Measurements from ENCODE around the gene ZFYVE28. TPM values are rescaled to one million over a fixed set of nuclear protein-coding genes. Genes with fewer than 3 reads are reported as not detected.

The ZFYVE28 gene
- total and polyA plus RNA-seq, 2 of the 8 experiments (the other 6 are each of a cell fraction or from before 2014, with no cell fraction given), result 1.7 to 4.9 TPM

- Histone ChIP-seq H3K23me2 (ENCODE audit: low read depth, low read length) (no peaks in the 10 kb centered on the region), H3K27ac (ENCODE audit: low read depth, low read length) (no peak overlapping the region), H2BK5ac (ENCODE audit: low read depth, low read length) (0 out of 2 replicates have a peak overlapping the region, but pooled peaks have one; percentile 72), H2BK12ac (ENCODE audit: low read depth, low read length) (no peak overlapping the region; the same call in 1 of the 2 replicates), H3K14ac (ENCODE audit: insufficient read length) (no peak overlapping the region), H4K5ac (ENCODE audit: insufficient read length, low read depth, low read length) (no peak overlapping the region), H3K9me3 (ENCODE audit: insufficient read depth in 2 of 2, low read depth in 1 of 2, low read length in 1 of 2) (no peaks in the 10 kb centered on the region), H2AFZ (ENCODE audit: low read length) (no peak overlapping the region), H3K4me3 (ENCODE audit: extremely low read depth in 1 of 4, insufficient read depth in 2 of 4, low read depth in 3 of 4, low read length in 4 of 4) (no peak overlapping the region), H3K79me2 (ENCODE audit: control insufficient read depth in 1 of 2, insufficient read depth in 2 of 2, low read length in 2 of 2) (no peaks in the 10 kb centered on the region), H3K18ac (ENCODE audit: extremely low read depth, low read length) (no peak overlapping the region; the same call in 1 of the 2 replicates), H4K8ac (ENCODE audit: extremely low read depth, insufficient read depth, low read length) (no peak overlapping the region), H2BK15ac (ENCODE audit: low read length) (no peak overlapping the region), H3K4me1 (replicated peaks in 1 of 4; ENCODE audit: control insufficient read depth in 3 of 4, insufficient read depth in 4 of 4, low read length in 3 of 4) (no peaks in the 10 kb centered on the region; a peak in 1 of 7 replicates), H2BK120ac (replicated peaks; ENCODE audit: low read depth, low read length) (no peak overlapping the region), H3K4ac (replicated peaks; ENCODE audit: insufficient read length, low read depth, low read length) (no peak overlapping the region), H3K4me2 (ENCODE audit: insufficient read depth in 1 of 2, low read depth in 2 of 2, low read length in 2 of 2) (no peak overlapping the region; a peak in 1 of 4 replicates), H3K36me3 (ENCODE audit: control insufficient read depth in 2 of 4, insufficient read depth in 4 of 4, low read length in 3 of 4) (no peaks in the 10 kb centered on the region), H2AK5ac (ENCODE audit: low read depth, low read length) (no peak overlapping the region), H2BK20ac (ENCODE audit: low read length) (no peak overlapping the region), H3K27me3 (replicated peaks in 1 of 4; ENCODE audit: control insufficient read depth in 3 of 4, extremely low read depth in 1 of 4, insufficient read depth in 3 of 4, low read length in 3 of 4) (no peaks in the 10 kb centered on the region), H4K91ac (replicated peaks; ENCODE audit: insufficient read length, low read length) (no peak overlapping the region), H3K79me1 (ENCODE audit: low read depth, low read length) (no peaks in the 10 kb centered on the region; the same call in 1 of the 2 replicates), H3K9ac (replicated peaks in 1 of 4; ENCODE audit: extremely low read depth in 1 of 4, low read depth in 3 of 4, low read length in 3 of 4) (no peak overlapping the region), H3K56ac (replicated peaks; ENCODE audit: insufficient read length, low read depth, low read length) (no peak overlapping the region), H4K20me1 (replicated peaks in 1 of 2; ENCODE audit: control insufficient read depth in 1 of 2, insufficient read depth in 2 of 2, low read length in 2 of 2) (no peaks in the 10 kb centered on the region), H3K23ac (ENCODE audit: insufficient read length) (no peak overlapping the region)
- DNase-seq (ENCODE audit: low read depth in 1 of 2, low spot score in 2 of 2) (peak in 1 of 2 experiments; percentile 44), FAIRE-seq (no peak)
- ChIA-PET POLR2A (ENCODE audit: partially characterized antibody) (no interaction called here), CTCF (ENCODE audit: partially characterized antibody) (interaction anchor here (1.0 to 2.2 kb wide), 5 partner anchors 8 to 76 kb away, joined by 3 to 8 read pairs (median 4); no protein-coding TSS in a partner anchor)
- 90% methylated on average over 25 of the region's 37 CpGs; no CpG with 5 or more reads in 1 of the 2 experiments for WGBS, 2 experiments (ENCODE audit: extremely low coverage in 1 of 2, insufficient coverage in 1 of 2, insufficient read length in 1 of 2, insufficient replicate concordance in 2 of 2, low coverage in 1 of 2, low lambda C conversion rate in 2 of 2, missing lambda C conversion rate in 1 of 2)
- TF ChIP-seq JUN (IDR thresholded peaks at IDR 0.05; ENCODE audit: low read depth, low read length) (no peak), SAP30 (IDR thresholded peaks at IDR 0.05; ENCODE audit: insufficient read depth, insufficient replicate concordance, low read length) (no peak), EZH2 (IDR thresholded peaks at IDR 0.05; ENCODE audit: low read depth, low read length, severe bottlenecking) (no peak), CBX8 (IDR thresholded peaks at IDR 0.05; ENCODE audit: borderline replicate concordance, low read depth, low read length) (no peak), KDM1A (IDR thresholded peaks at IDR 0.05; ENCODE audit: borderline replicate concordance, low read length) (no peak), POU5F1 (IDR thresholded peaks at IDR 0.05; ENCODE audit: low read depth, low read length) (no peak), ATF3 (IDR thresholded peaks at IDR 0.05; ENCODE audit: insufficient read depth, low read depth, low read length) (no peak), PHF8 (conservative IDR thresholded peaks at IDR 0.05; ENCODE audit: low read depth, low read length) (no peak), POLR2AphosphoS5 (IDR thresholded peaks at IDR 0.05; ENCODE audit: low read depth, low read length) (no peak), MAFK (IDR thresholded peaks at IDR 0.05; ENCODE audit: low read depth, low read length) (no peak), ASH2L (IDR thresholded peaks at IDR 0.05; ENCODE audit: low read length) (no peak)
Measured at GRCh38 chr4:2296631-2297601, 121.5 kb downstream of the ZFYVE28 start.

All from H1 (cell line).